HepG2 (cell line): ENCODE results near the gene STK24.

Source experiments
- NR2F6 ChIP-seq, 2 experiments: IDR thresholded peaks; 2 replicates each; pipeline ENCODE4 v1.6.1; 2016; ENCODE audit warnings: antibody characterized with exemption in 1 of 2, mild to moderate bottlenecking in 1 of 2
- ZBTB8A ChIP-seq: sonication (generic); formaldehyde crosslinking; IDR thresholded peaks from 2 replicates; pipeline ENCODE4 v1.4.0; 2020; ENCODE audit warnings: mild to moderate bottlenecking, low read depth, missing genetic modification reagents, borderline replicate concordance

DNA sequence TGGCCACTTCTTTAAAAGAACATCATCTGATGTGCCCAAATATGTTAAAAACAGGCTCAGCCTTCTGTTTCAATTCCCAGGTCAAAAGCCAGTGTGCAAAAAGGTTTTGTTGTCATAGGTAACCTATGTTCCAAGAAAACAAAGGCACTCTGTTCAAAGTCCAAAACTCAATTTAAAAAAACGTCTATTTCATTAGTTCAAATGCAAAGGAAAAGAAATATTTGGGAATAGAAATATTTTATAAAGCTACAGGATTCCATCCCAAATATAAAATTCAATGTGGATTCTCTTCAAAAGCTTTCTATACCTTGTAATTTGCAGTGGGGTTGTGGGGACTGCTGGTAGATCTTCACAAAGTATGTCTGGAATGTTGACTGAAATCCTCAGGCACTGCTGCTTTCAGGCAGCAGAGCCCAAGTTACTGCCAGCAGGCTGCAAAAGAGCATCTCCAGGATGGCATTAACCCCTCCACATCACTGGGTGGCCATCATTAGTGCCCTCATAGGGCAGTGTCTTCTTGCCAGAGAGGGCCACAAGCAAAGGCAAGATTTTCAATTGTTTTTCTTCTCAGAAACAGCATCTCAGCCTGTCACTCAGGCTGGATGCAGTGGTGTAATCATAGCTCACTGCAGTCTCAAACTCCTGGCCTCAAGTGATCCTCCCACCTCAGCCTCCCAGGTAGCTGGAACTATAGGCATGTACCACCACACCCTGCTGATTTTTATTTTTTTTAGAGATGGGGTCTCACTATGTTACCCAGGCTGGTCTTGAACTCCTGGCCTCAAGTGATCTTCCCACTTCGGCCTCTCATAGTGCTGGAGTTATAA lies 22.8 kb upstream of the STK24 start:
- no peak for TF ChIP-seq ZBTB8A (CRISPR knock-in tag)
- no peak for TF ChIP-seq NR2F6 (IDR thresholded peaks at IDR 0.05)
- TF ChIP-seq NR2F6 (CRISPR knock-in tag; IDR thresholded peaks at IDR 0.05) = no peak; the same call in 1 of the 2 replicates
